Motor neuron (in vitro differentiated cells): ENCODE results near the gene KREMEN1. TPM values are rescaled to one million over a fixed set of nuclear protein-coding genes. Genes with fewer than 3 reads are reported as not detected.

Experiments used
- ATAC-seq, 8 experiments: fragments of 200-7000 bp; cut with Tn5 transposase; replicated peaks in 6 of 8; 2 replicates each; pipeline ENCODE4 v1.8.0; 2021; ENCODE audit warnings: mild to moderate bottlenecking in 8 of 8, moderate library complexity in 8 of 8
- H3K27ac ChIP-seq, 2 donors: fragments of 250-450 bp; sonication (Bioruptor Pico); 2 replicates each; pipeline ENCODE4 v1.9.0; 2021; ENCODE audit warnings: antibody characterized with exemption in 2 of 2, mild to moderate bottlenecking in 2 of 2, moderate library complexity in 1 of 2
- H3K4me1 ChIP-seq, 2 donors: fragments of 250-450 bp; sonication (Bioruptor Pico); replicated peaks in 1 of 2; 2 replicates each; pipeline ENCODE4 v1.6.1; 2021; ENCODE audit warnings: antibody characterized with exemption in 2 of 2, mild to moderate bottlenecking in 2 of 2, moderate library complexity in 1 of 2
- H3K4me3 ChIP-seq, 5 donors: fragments of 250-450 bp; sonication (Bioruptor Pico); 2 replicates each; pipeline ENCODE4 v1.9.0; 2021; ENCODE audit warnings: antibody characterized with exemption in 5 of 5, mild to moderate bottlenecking in 5 of 5, moderate library complexity in 4 of 5
- WGBS, 10 experiments: fragments of 450-650 bp; shearing (Covaris generic); methylation state at CpG; one replicate each; pipeline ENCODE4 v1.0.0; 2022; 5-methylcytosine and 5-hydroxymethylcytosine counted together
- in situ Hi-C, 9 experiments: fragments of 400-800 bp; cut with MboI; loops; one replicate each; pipeline ENCODE4 v1.15.0; 2021; ENCODE audit warnings: low sequenced_read_pairs in 9 of 9, low pct_unique_long_range_greater_than_20kb in 2 of 9; ENCODE audit not compliant: unreplicated experiment in 9 of 9
- total RNA-seq, 8 experiments: library from RNA; unstranded; fragments of 300-600 nt; gene quantifications; 2 replicates each; pipeline versions ENCODE4 v1.2.3 to v1.2.4, GENCODE V29; 2022

KREMEN1 gene
- total RNA-seq, 8 experiments from 2014 or later = 3.3 to 16.5 (median 6.4) TPM

- 50 to 100% (median 86%) methylated on average over 1 of the region's 1 CpG; no CpG with 5 or more reads in 1 of the 10 experiments for WGBS, 10 experiments
- no peak for ATAC-seq
- no peak overlapping the region for H3K4me3 ChIP-seq
- H3K4me1 ChIP-seq = peaks cover 2 to 7% of the 10 kb centered on the region in 2 donors
- in situ Hi-C loops = no loop called here
- H3K27ac ChIP-seq = no peak overlapping the region
Observed at GRCh38 chr22:29186302-29186701, 113.5 kb downstream of the KREMEN1 start.

DNA sequence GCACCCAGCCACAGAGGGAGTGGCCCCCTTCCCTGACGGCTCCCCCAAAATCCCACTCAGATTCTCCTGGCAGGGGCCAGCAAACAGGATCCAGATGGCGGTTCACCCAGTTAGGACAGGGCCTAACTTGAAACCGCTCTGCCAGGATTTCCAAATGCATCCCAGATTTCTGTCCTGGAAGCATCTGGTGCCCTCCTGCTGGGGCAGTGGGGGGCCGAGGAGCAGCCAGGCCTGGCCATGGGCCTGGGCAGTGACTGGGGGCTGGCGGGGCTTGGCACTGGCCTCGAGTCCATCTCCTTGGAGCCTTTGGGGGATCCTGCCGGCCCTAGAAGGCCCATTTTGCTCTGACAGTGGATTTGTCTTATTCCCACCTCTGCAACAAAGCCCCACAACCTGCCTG lies 115.0 kb downstream of the KREMEN1 start:
- Histone ChIP-seq H3K4me3 (no peak overlapping the region), H3K27ac (no peak overlapping the region), H3K4me1 (peaks cover 2 to 7% of the 10 kb centered on the region in 2 donors)
- in situ Hi-C loops = no loop called here
- ATAC-seq = no peak
- 10 to 67% (median 40%) methylated on average over 1 to 4 of the region's 7 CpGs; no CpG with 5 or more reads in 5 of the 10 experiments for whole genome bisulfite sequencing, 10 experiments

DNA sequence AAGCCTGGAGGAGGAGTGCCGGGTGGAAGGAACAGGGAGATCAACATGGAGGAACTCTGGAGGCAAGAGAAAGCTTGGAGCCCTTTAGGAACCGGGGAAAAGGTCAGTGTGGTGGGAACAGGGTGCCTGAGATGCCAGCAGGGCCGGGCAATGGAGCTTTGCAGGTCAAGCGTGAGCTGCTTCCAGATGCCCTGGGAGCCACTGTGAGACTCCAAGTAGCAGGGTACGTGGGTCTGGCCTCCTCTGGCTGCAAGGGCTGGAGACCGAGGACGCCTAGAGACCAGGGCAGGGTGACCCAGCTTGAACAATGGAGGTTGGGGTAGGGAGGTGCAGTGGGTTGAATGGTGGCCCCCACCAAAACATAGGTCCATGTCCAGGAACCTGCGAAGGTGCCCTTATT lies 117.2 kb downstream of the KREMEN1 start:
- H3K4me3 ChIP-seq = no peak overlapping the region
- in situ Hi-C loops = no loop called here
- H3K27ac ChIP-seq = no peak overlapping the region
- ATAC-seq = no peak
- peaks cover under 1 to 1% of the 10 kb centered on the region in 2 donors for H3K4me1 ChIP-seq
- WGBS, 10 experiments = 33 to 100% (median 80%) methylated on average over 1 to 7 of the region's 8 CpGs; no CpG with 5 or more reads in 3 of the 10 experiments

DNA sequence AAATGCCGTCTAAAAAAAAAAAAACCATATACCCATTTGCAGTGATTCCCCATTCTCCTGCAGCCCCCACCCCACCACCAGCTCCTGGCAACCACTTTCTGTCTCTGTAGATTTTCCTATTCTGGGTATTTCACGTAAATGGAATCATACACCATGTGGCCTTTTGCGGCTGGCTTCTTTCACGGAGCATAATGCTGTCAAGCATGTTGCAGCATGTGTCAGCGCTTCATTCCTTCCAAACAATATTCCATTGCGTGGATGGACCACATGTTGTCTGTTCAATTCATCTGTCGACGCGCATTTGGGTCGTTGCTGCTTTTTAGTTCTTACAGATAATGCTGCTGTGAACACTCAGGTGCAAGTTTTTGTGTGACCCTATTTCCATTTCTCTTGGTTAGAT lies 118.1 kb downstream of the KREMEN1 start:
- no peak overlapping the region for H3K4me3 ChIP-seq
- no peak overlapping the region for H3K27ac ChIP-seq
- WGBS, 10 experiments = 17 to 100% (median 80%) methylated on average over 1 to 10 of the region's 10 CpGs; no CpG with 5 or more reads in 1 of the 10 experiments
- H3K4me1 ChIP-seq = peaks cover 3 to 4% of the 10 kb centered on the region in 2 donors
- in situ Hi-C loops = no loop called here
- ATAC-seq = no peak

GRCh38 chr22:29193021-29193420 lies 120.2 kb downstream of the KREMEN1 start:
- 0 to 90% (median 70%) methylated on average over 1 to 8 of the region's 8 CpGs; no CpG with 5 or more reads in 1 of the 10 experiments for WGBS, 10 experiments
- ATAC-seq = no peak
- H3K27ac ChIP-seq = no peak overlapping the region
- no peak overlapping the region for H3K4me3 ChIP-seq
- peaks cover 6 to 10% of the 10 kb centered on the region in 2 donors for H3K4me1 ChIP-seq
- in situ Hi-C loops = no loop called here

- no peak overlapping the region for H3K27ac ChIP-seq
- peaks cover 6 to 10% of the 10 kb centered on the region in 2 donors for H3K4me1 ChIP-seq
- ATAC-seq = no peak
- no peak overlapping the region for H3K4me3 ChIP-seq
- WGBS, 10 experiments = 0% methylated on average over 1 of the region's 2 CpGs; no CpG with 5 or more reads in 9 of the 10 experiments
- in situ Hi-C loops = no loop called here
Observed at GRCh38 chr22:29194184-29194583, 121.3 kb downstream of the KREMEN1 start.

- Histone ChIP-seq H3K4me3 (no peak overlapping the region), H3K4me1 (peaks cover 6 to 10% of the 10 kb centered on the region in 2 donors), H3K27ac (no peak overlapping the region)
- ATAC-seq = peak in 5 of 8 experiments; percentile 52 to 63 (median 62)
- WGBS, 10 experiments = 47 to 88% (median 63%) methylated on average over 1 to 4 of the region's 8 CpGs; no CpG with 5 or more reads in 4 of the 10 experiments
- in situ Hi-C loops = no loop called here
Observed at GRCh38 chr22:29195118-29195963, 122.5 kb downstream of the KREMEN1 start.

GRCh38 chr22:29195964-29196666 lies 123.3 kb downstream of the KREMEN1 start:
- Histone ChIP-seq H3K27ac (peak overlapping the region in 1 of 2 donors; percentile 33), H3K4me3 (no peak overlapping the region), H3K4me1 (peaks cover 6 to 10% of the 10 kb centered on the region in 2 donors)
- in situ Hi-C loops = no loop called here
- peak in 5 of 8 experiments; percentile 30 to 42 (median 39) for ATAC-seq
- 61 to 100% (median 100%) methylated on average over 1 to 4 of the region's 10 CpGs; no CpG with 5 or more reads in 5 of the 10 experiments for whole genome bisulfite sequencing, 10 experiments

DNA sequence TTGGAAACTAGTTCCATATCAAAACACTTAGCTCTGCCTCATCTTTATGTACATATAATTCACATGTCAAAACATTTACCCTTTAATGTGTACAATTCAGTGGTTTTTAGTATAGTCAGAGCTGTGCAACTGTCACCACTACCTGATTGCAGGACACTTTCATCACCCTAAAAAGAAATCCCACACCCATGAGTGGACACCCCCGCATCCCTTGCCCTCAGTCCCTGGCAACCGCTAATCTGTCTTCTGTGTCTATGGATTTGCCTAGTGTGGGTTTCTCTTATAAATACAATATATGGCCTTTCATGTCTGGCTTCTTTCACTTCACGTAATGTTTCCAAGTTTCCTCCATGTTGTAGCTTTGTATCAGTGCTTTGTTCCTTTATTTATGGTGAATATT lies 124.3 kb downstream of the KREMEN1 start:
- Histone ChIP-seq H3K27ac (no peak overlapping the region), H3K4me1 (peaks cover 6 to 10% of the 10 kb centered on the region in 2 donors), H3K4me3 (no peak overlapping the region)
- in situ Hi-C loops = no loop called here
- WGBS, 10 experiments = 80 to 100% (median 89%) methylated on average over 1 to 3 of the region's 3 CpGs
- ATAC-seq = peak in 4 of 8 experiments; percentile 20 to 77 (median 62)

GRCh38 chr22:29198240-29198639 lies 125.4 kb downstream of the KREMEN1 start:
- in situ Hi-C loops = no loop called here
- WGBS, 10 experiments = 65 to 96% (median 88%) methylated on average over 2 to 5 of the region's 5 CpGs; no CpG with 5 or more reads in 1 of the 10 experiments
- Histone ChIP-seq H3K4me3 (no peak overlapping the region), H3K27ac (no peak overlapping the region), H3K4me1 (peaks cover 10 to 14% of the 10 kb centered on the region in 2 donors)
- ATAC-seq = no peak

GRCh38 chr22:29199702-29200400 lies 127.0 kb downstream of the KREMEN1 start:
- Histone ChIP-seq H3K27ac (no peak overlapping the region), H3K4me1 (peaks cover 10 to 14% of the 10 kb centered on the region in 2 donors), H3K4me3 (no peak overlapping the region)
- in situ Hi-C loops = no loop called here
- no peak for ATAC-seq
- 68 to 100% (median 73%) methylated on average over 1 to 2 of the region's 8 CpGs; no CpG with 5 or more reads in 7 of the 10 experiments for WGBS, 10 experiments

- H3K4me1 ChIP-seq = peaks cover 6 to 11% of the 10 kb centered on the region in 2 donors
- in situ Hi-C loops = no loop called here
- no peak for ATAC-seq
- H3K27ac ChIP-seq = no peak overlapping the region
- no peak overlapping the region for H3K4me3 ChIP-seq
- 57 to 100% (median 90%) methylated on average over 2 to 6 of the region's 7 CpGs; no CpG with 5 or more reads in 7 of the 10 experiments for WGBS, 10 experiments
Observed at GRCh38 chr22:29200901-29201300, 128.1 kb downstream of the KREMEN1 start.
